Neural progenitor cell (in vitro differentiated cells): Measurements from ENCODE around the gene RAC2. TPM values are rescaled to one million over a fixed set of nuclear protein-coding genes. Genes with fewer than 3 reads are reported as not detected.

ENCODE experiments used
- DNase-seq: peaks from one replicate; pipeline ENCODE4 v3.0.0-alpha.2; 2016; ENCODE audit warnings: low spot score
- H2AFZ ChIP-seq: fragments of 200-600 bp; sonication (generic); replicated peaks from 2 replicates; pipeline ENCODE4 v1.6.1; 2016; ENCODE audit warnings: antibody characterized with exemption
- H3F3A ChIP-seq: fragments of 200-600 bp; sonication (generic); 2 replicates; pipeline ENCODE4 v1.6.1; 2016; ENCODE audit warnings: antibody characterized with exemption, low read depth
- H3K27ac ChIP-seq: fragments of 200-600 bp; sonication (generic); 2 replicates; pipeline ENCODE4 v1.5.1; 2016; ENCODE audit warnings: mild to moderate bottlenecking
- H3K27me3 ChIP-seq: fragments of 200-600 bp; sonication (generic); 2 replicates; pipeline ENCODE4 v1.6.1; 2016; ENCODE audit warnings: mild to moderate bottlenecking, moderate library complexity
- H3K36me3 ChIP-seq: fragments of 200-600 bp; sonication (generic); 2 replicates; pipeline ENCODE4 v1.5.1; 2016
- H3K4me1 ChIP-seq: fragments of 200-600 bp; sonication (generic); 2 replicates; pipeline ENCODE4 v1.6.1; 2016; ENCODE audit warnings: mixed run types
- H3K4me2 ChIP-seq: fragments of 200-600 bp; sonication (generic); 2 replicates; pipeline ENCODE4 v1.6.1; 2016
- H3K4me3 ChIP-seq: fragments of 200-600 bp; sonication (generic); 2 replicates; pipeline ENCODE4 v1.5.1; 2016
- H3K79me2 ChIP-seq: fragments of 200-600 bp; sonication (generic); 2 replicates; pipeline ENCODE4 v1.6.1; 2016; ENCODE audit warnings: low read depth
- H3K9ac ChIP-seq: fragments of 200-600 bp; sonication (generic); 2 replicates; pipeline ENCODE4 v1.6.1; 2016
- H3K9me3 ChIP-seq: fragments of 200-600 bp; sonication (generic); 2 replicates; pipeline ENCODE4 v1.5.1; 2016; ENCODE audit warnings: low read depth
- H4K20me1 ChIP-seq: fragments of 200-600 bp; sonication (generic); 2 replicates; pipeline ENCODE4 v1.6.1; 2016; ENCODE audit warnings: low read depth
- H3K27ac Mint-ChIP-seq: 3 replicates; pipeline ENCODE4 v1.8.0; 2021; ENCODE audit warnings: mixed read lengths
- H3K27me3 Mint-ChIP-seq: 2 replicates; pipeline ENCODE4 v1.8.0; 2022; ENCODE audit warnings: low read depth, mild to moderate bottlenecking, inconsistent platforms, moderate library complexity, mixed read lengths; ENCODE audit not compliant: insufficient read depth
- H3K36me3 Mint-ChIP-seq: 3 replicates; pipeline ENCODE4 v1.8.0; 2021; ENCODE audit warnings: mixed read lengths
- H3K4me1 Mint-ChIP-seq: 3 replicates; pipeline ENCODE4 v1.8.0; 2021; ENCODE audit warnings: mixed read lengths
- H3K4me3 Mint-ChIP-seq: 3 replicates; pipeline ENCODE4 v1.8.0; 2021; ENCODE audit warnings: mild to moderate bottlenecking, moderate library complexity, mixed read lengths
- H3K9me3 Mint-ChIP-seq: 3 replicates; pipeline ENCODE4 v1.8.0; 2020; ENCODE audit warnings: mixed read lengths
- CTCF ChIP-seq: fragments of 200-600 bp; sonication (generic); IDR thresholded peaks from 2 replicates; pipeline ENCODE4 v1.5.1; 2017; ENCODE audit warnings: antibody characterized with exemption, mild to moderate bottlenecking
- EZH2 ChIP-seq: fragments of 200-600 bp; sonication (generic); IDR thresholded peaks from 2 replicates; pipeline ENCODE4 v1.6.1; 2017; ENCODE audit warnings: antibody characterized with exemption, mild to moderate bottlenecking, moderate library complexity
- EZH2phosphoT487 ChIP-seq: fragments of 200-600 bp; sonication (generic); IDR thresholded peaks from 2 replicates; pipeline ENCODE4 v1.6.1; 2017; ENCODE audit warnings: antibody characterized with exemption
- total RNA-seq: library from RNA; depleted of rRNA; stranded (reverse); fragments of >200 nt; gene quantifications from 2 replicates; pipeline ENCODE4 v1.2.3, GENCODE V29; 2015; ENCODE audit warnings: low replicate concordance

The RAC2 gene
- total RNA-seq, 1 donor from 2014 or later = 1.7 TPM

GRCh38 chr22:37273126-37273845 lies 29.2 kb upstream of the RAC2 start:
- no peaks in the 10 kb centered on the region for H3K27me3 ChIP-seq
- no peak for DNase-seq
- no peaks in the 10 kb centered on the region for H3K4me1 ChIP-seq
- H4K20me1 ChIP-seq = no peaks in the 10 kb centered on the region
- Mint-ChIP-seq H3K27me3 (peaks cover 16% of the 10 kb centered on the region), H3K4me1 (no peaks in the 10 kb centered on the region), H3K9me3 (no peaks in the 10 kb centered on the region), H3K36me3 (no peaks in the 10 kb centered on the region), H3K4me3 (no peak overlapping the region), H3K27ac (no peak overlapping the region)
- H3K9ac ChIP-seq = no peak overlapping the region
- no peaks in the 10 kb centered on the region for H3K36me3 ChIP-seq
- H3K9me3 ChIP-seq = no peaks in the 10 kb centered on the region
- TF ChIP-seq EZH2 (no peak), EZH2phosphoT487 (no peak), CTCF (no peak)
- no peak overlapping the region for H3K4me2 ChIP-seq
- no peak overlapping the region for H3K27ac ChIP-seq
- H3K79me2 ChIP-seq = no peaks in the 10 kb centered on the region
- no peak overlapping the region for H3K4me3 ChIP-seq
- no peak overlapping the region for H2AFZ ChIP-seq
- H3F3A ChIP-seq = no peaks in the 10 kb centered on the region

GRCh38 chr22:37270928-37271650 lies 27.0 kb upstream of the RAC2 start:
- Histone ChIP-seq H3K27me3 (no peaks in the 10 kb centered on the region), H3K4me2 (no peak overlapping the region), H3K36me3 (no peaks in the 10 kb centered on the region), H3K4me1 (peaks cover 6% of the 10 kb centered on the region), H3K9ac (no peak overlapping the region), H3K9me3 (no peaks in the 10 kb centered on the region), H4K20me1 (no peaks in the 10 kb centered on the region), H3K79me2 (no peaks in the 10 kb centered on the region), H3K4me3 (no peak overlapping the region), H2AFZ (no peak overlapping the region), H3K27ac (no peak overlapping the region), H3F3A (no peaks in the 10 kb centered on the region)
- Mint-ChIP-seq H3K9me3 (no peaks in the 10 kb centered on the region), H3K4me3 (no peak overlapping the region), H3K36me3 (no peaks in the 10 kb centered on the region), H3K4me1 (peaks cover 7% of the 10 kb centered on the region), H3K27ac (no peak overlapping the region), H3K27me3 (peaks cover 9% of the 10 kb centered on the region)
- TF ChIP-seq EZH2phosphoT487 (no peak), CTCF (no peak), EZH2 (no peak)
- no peak for DNase-seq

DNA sequence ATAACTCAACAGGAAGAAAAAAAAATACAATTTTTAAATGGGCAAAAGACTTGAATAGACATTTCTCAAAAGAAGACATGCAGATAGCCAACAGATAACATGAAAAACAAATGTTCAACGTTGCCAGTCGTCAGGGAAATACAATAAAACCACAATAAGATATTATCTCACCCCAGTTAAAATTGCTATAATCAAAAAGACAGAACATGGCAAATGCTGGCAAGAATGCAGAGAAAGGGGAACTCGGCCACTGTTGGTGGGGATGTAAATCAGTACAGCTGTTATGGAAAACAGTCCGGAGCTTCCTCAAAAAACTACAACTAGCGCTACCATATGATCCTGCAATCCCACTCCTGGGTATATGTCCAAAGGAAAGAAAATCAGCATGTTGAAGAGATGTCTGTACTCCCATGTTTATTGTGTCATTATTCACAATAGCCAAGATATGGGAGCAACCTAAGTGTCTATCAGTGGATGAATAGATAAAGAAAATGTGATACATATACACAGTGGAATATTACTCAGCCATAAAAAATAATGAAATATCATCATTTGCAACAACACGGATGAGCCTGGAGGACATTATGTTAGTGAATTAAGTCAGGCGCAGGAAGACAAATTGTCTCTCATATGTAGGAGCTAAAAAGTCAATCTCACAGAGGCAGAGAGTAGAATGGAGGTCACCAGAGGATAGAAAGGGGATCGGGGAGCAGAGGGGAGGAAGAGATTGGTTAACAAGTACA lies 26.0 kb upstream of the RAC2 start:
- TF ChIP-seq CTCF = no peak
- no peak for TF ChIP-seq EZH2phosphoT487
- TF ChIP-seq EZH2 = no peak
- no peaks in the 10 kb centered on the region for H3K79me2 ChIP-seq
- no peak overlapping the region for H3K4me3 Mint-ChIP-seq
- H3K4me1 ChIP-seq = peaks cover 6% of the 10 kb centered on the region
- no peak for DNase-seq
- peaks cover 7% of the 10 kb centered on the region for H3K27me3 Mint-ChIP-seq
- H3K27ac Mint-ChIP-seq = no peak overlapping the region
- peaks cover 7% of the 10 kb centered on the region for H3K4me1 Mint-ChIP-seq
- H3K4me2 ChIP-seq = no peak overlapping the region
- no peaks in the 10 kb centered on the region for H3K36me3 Mint-ChIP-seq
- H4K20me1 ChIP-seq = no peaks in the 10 kb centered on the region
- peaks cover 4% of the 10 kb centered on the region for H3K9me3 Mint-ChIP-seq
- H3K27me3 ChIP-seq = no peaks in the 10 kb centered on the region
- no peak overlapping the region for H3K9ac ChIP-seq
- H3K4me3 ChIP-seq = no peak overlapping the region
- no peak overlapping the region for H2AFZ ChIP-seq
- no peaks in the 10 kb centered on the region for H3K36me3 ChIP-seq
- H3F3A ChIP-seq = no peaks in the 10 kb centered on the region
- no peaks in the 10 kb centered on the region for H3K9me3 ChIP-seq
- no peak overlapping the region for H3K27ac ChIP-seq
